HG02571 (cell line): Measurements from ENCODE around the gene CXCL13.
"Not testable (repeated sequence)": the region's sequence is repeated elsewhere in the genome, so short reads cannot be mapped to it uniquely, and the experiment has no call there.

Experiments used
- ATAC-seq: cut with Tn5 transposase; IDR thresholded peaks from one replicate; pipeline ENCODE4 v1.9.1; 2021; ENCODE audit warnings: mild to moderate bottlenecking, moderate library complexity; ENCODE audit not compliant: unreplicated experiment

The CXCL13 gene

GRCh38 chr4:77652237-77652897 is 46.7 kb downstream of the CXCL13 start:
- no peak for ATAC-seq

- no peak for ATAC-seq
Observed at GRCh38 chr4:77653162-77653758, 47.6 kb downstream of the CXCL13 start.

GRCh38 chr4:77660318-77660717 is 54.7 kb downstream of the CXCL13 start:
- ATAC-seq, result not testable (repeated sequence)
